Ishikawa (cell line): Measurements from ENCODE around the gene S100A8.

ENCODE experiments used
- RAD21 ChIP-seq: IDR thresholded peaks from 2 replicates; pipeline ENCODE4 v1.6.1; 2012; ENCODE audit warnings: low read depth
- TF ChIP-seq, protein P1 (sequence below): IDR thresholded peaks from 2 replicates; pipeline ENCODE4 v1.6.1; 2012

DNA sequence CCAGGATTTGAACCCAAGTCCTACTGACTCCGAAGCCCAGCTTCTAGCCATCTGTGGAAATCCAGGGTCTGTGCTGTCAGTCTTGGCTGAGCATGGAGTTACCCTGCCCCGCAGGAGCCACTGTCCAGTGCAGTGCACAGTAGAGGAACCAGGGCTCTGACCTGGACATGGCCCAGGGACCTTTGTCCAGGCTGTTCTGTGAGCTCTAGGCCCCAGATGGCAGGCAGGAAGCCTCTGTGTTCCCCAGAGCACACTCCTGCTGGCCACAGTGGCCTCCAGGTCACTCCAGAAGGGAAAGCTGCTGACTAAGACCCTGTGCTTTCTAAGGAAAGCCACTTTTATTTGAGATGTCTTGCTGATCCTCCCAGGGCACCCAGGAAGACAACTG lies 39.3 kb upstream of the S100A8 start:
- TF ChIP-seq, protein P1, sequence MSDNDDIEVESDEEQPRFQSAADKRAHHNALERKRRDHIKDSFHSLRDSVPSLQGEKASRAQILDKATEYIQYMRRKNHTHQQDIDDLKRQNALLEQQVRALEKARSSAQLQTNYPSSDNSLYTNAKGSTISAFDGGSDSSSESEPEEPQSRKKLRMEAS = no peak
- no peak for TF ChIP-seq RAD21
